ENCODE results near the gene ST3GAL4.
A peak's percentile ranks its signal among the peaks of the same experiment; 100 is the strongest.

Gene ST3GAL4

GRCh38 chr11:126328938-126329643 is 26.4 kb upstream of the ST3GAL4 start:
- H3K4me3 ChIP-seq (ENCODE audit: low read length): no peak overlapping the region
- TF ChIP-seq CTCF (IDR thresholded peaks at IDR 0.05; ENCODE audit: insufficient read depth, low read depth, low read length, missing control alignments): no peak
- no peak for DNase-seq (ENCODE audit: low read depth)

- no peak for TF ChIP-seq CTCF (IDR thresholded peaks at IDR 0.05; ENCODE audit: insufficient read depth, low read depth, low read length, missing control alignments)
- DNase-seq (ENCODE audit: low read depth): no peak
- no peak overlapping the region for H3K4me3 ChIP-seq (ENCODE audit: low read length)
Observed at GRCh38 chr11:126329644-126330211, 25.8 kb upstream of the ST3GAL4 start.

- TF ChIP-seq CTCF (IDR thresholded peaks at IDR 0.05; ENCODE audit: insufficient read depth, low read depth, low read length, missing control alignments): no peak
- no peak for DNase-seq (ENCODE audit: low read depth)
- no peak overlapping the region for H3K4me3 ChIP-seq (ENCODE audit: low read length)
Observed at GRCh38 chr11:126331286-126331685, 24.2 kb upstream of the ST3GAL4 start.

- no peak for TF ChIP-seq CTCF (IDR thresholded peaks at IDR 0.05; ENCODE audit: insufficient read depth, low read depth, low read length, missing control alignments)
- no peak overlapping the region for H3K4me3 ChIP-seq (ENCODE audit: low read length)
- DNase-seq (ENCODE audit: low read depth): peak; percentile 79
Observed at GRCh38 chr11:126332221-126332711, 23.2 kb upstream of the ST3GAL4 start.

GRCh38 chr11:126333142-126333541 is 22.3 kb upstream of the ST3GAL4 start:
- no peak for TF ChIP-seq CTCF (IDR thresholded peaks at IDR 0.05; ENCODE audit: insufficient read depth, low read depth, low read length, missing control alignments)
- H3K4me3 ChIP-seq (ENCODE audit: low read length): no peak overlapping the region
- peak; percentile 32 for DNase-seq (ENCODE audit: low read depth)

- H3K4me3 ChIP-seq (ENCODE audit: low read length): no peak overlapping the region
- DNase-seq (ENCODE audit: low read depth): peak; percentile 32
- no peak for TF ChIP-seq CTCF (IDR thresholded peaks at IDR 0.05; ENCODE audit: insufficient read depth, low read depth, low read length, missing control alignments)
Observed at GRCh38 chr11:126334659-126335462, 20.6 kb upstream of the ST3GAL4 start.
